Esophagus squamous epithelium (tissue), 5 donors: ENCODE results near the gene ANKRD11. TPM values are rescaled to one million over a fixed set of nuclear protein-coding genes. Genes with fewer than 3 reads are reported as not detected.

Source experiments
- DNase-seq: peaks from one replicate; lab custom pipeline; 2025; lab: John Stamatoyannopoulos, UW
- H3K27ac ChIP-seq, 4 donors: fragments of 200-600 bp; sonication (generic); one replicate each; pipeline ENCODE4 v1.5.1; 2016 to 2019; ENCODE audit warnings: mild to moderate bottlenecking in 1 of 4
- H3K27me3 ChIP-seq, 4 donors: fragments of 200-600 bp; sonication (generic); 1 replicate in 3 of 4; 2 replicates in 1 of 4; pipeline versions ENCODE4 v1.5.1 to v1.6.0; 2017 to 2021; ENCODE audit warnings: antibody characterized with exemption in 1 of 4
- H3K36me3 ChIP-seq, 3 donors: fragments of 200-600 bp; sonication (generic); one replicate each; pipeline ENCODE4 v1.5.1; 2016 to 2019
- H3K4me1 ChIP-seq, 3 donors: fragments of 200-600 bp; sonication (generic); one replicate each; pipeline ENCODE4 v1.5.1; 2017 to 2019
- H3K4me3 ChIP-seq, 4 donors: fragments of 200-600 bp; sonication (generic); 1 replicate in 3 of 4; 2 replicates in 1 of 4; pipeline ENCODE4 v1.5.1; 2016 to 2019; ENCODE audit warnings: mild to moderate bottlenecking in 2 of 4, moderate library complexity in 1 of 4
- H3K9me3 ChIP-seq, 3 donors: fragments of 200-600 bp; sonication (generic); one replicate each; pipeline ENCODE4 v1.5.1; 2016 to 2019
- POLR2A ChIP-seq, 4 donors: fragments of 450-650 bp; IDR thresholded peaks; one replicate each; pipeline ENCODE4 v1.6.1; 2017; ENCODE audit warnings: antibody characterized with exemption in 4 of 4, mild to moderate bottlenecking in 4 of 4, moderate library complexity in 3 of 4
- WGBS, 2 donors: methylation state at CpG; one replicate each; pipeline ENCODE4 v1.1.5; 2018; 5-methylcytosine and 5-hydroxymethylcytosine counted together
- intact Hi-C: fragments of 100-400 bp; cut with DNase I; formaldehyde crosslinking; loops from one replicate; pipeline ENCODE4 v1.15.0; 2022
- total RNA-seq, 4 donors: library from RNA; depleted of rRNA; stranded (reverse); fragments of >200 nt; gene quantifications; one replicate each; pipeline ENCODE4 v1.1.0, GENCODE V29; 2016
- TF ChIP-seq, protein P1 (sequence below), 6 experiments: fragments of 450-650 bp in 4 of 6; fragments of 200-600 bp in 2 of 6; sonication (generic) in 2 of 6; IDR thresholded peaks; one replicate each; pipeline ENCODE4 v1.5.1; 2016 to 2019; ENCODE audit warnings: antibody characterized with exemption in 6 of 6, mild to moderate bottlenecking in 4 of 6, moderate library complexity in 4 of 6
- donor health status: DM: yes; HTN: yes; CAD: no.

ANKRD11 gene
- total RNA-seq, 4 donors from 2014 or later: 51.0 to 72.7 (median 66.9) TPM

DNA sequence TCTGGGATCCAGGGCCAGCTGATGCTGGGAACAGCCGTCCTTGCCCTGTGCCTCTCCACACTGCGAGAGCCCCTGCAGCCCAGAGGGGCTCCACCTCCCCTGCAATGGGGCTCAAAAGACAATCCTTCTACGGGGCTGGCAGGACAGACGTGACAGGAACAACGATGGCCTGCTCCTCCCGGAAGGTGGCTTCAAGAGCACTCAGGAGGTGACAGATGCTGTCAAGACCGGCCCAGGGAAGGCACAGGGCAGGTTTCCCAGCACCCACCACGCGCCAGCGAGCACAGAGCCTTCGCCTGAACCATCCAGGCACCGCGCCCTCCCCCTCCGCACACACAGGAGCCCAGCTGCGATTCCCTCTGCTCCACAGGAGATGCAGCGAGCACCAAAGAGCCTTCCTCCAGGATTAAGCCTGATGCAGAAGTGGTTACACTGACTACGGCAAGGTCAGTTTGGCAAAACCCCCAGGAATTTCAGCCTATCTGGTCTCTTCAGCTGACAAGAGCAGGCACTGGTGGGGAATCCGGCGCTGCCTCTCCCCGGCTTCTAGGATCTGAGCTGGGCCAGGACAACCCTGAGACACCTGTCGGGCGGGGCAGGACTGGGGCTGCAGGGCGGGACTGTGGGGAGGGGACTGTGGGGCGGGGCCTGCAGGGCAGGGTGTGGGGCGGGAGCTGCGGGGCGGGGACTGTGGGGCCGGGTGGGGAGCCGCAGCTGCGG is 169.4 kb downstream of the ANKRD11 start:
- TF ChIP-seq, protein P1, sequence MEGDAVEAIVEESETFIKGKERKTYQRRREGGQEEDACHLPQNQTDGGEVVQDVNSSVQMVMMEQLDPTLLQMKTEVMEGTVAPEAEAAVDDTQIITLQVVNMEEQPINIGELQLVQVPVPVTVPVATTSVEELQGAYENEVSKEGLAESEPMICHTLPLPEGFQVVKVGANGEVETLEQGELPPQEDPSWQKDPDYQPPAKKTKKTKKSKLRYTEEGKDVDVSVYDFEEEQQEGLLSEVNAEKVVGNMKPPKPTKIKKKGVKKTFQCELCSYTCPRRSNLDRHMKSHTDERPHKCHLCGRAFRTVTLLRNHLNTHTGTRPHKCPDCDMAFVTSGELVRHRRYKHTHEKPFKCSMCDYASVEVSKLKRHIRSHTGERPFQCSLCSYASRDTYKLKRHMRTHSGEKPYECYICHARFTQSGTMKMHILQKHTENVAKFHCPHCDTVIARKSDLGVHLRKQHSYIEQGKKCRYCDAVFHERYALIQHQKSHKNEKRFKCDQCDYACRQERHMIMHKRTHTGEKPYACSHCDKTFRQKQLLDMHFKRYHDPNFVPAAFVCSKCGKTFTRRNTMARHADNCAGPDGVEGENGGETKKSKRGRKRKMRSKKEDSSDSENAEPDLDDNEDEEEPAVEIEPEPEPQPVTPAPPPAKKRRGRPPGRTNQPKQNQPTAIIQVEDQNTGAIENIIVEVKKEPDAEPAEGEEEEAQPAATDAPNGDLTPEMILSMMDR (IDR thresholded peaks at IDR 0.05): no peak
- no peak for TF ChIP-seq POLR2A (IDR thresholded peaks at IDR 0.05)
- Histone ChIP-seq H3K4me3 (peak overlapping the region in 3 of 4 donors; percentile 5 to 54 (median 25)), H3K9me3 (no peaks in the 10 kb centered on the region), H3K4me1 (peaks cover 75 to 100% (median 99%) of the 10 kb centered on the region in 3 donors), H3K27me3 (no peaks in the 10 kb centered on the region), H3K27ac (peak overlapping the region; percentile 75 to 83 (median 78)), H3K36me3 (peaks cover 0 to 5% (median 0%) of the 10 kb centered on the region in 3 donors)
- no peak for DNase-seq
- intact Hi-C loops: no loop called here
- WGBS, 2 donors: 37 to 63% methylated on average over 3 to 8 of the region's 30 CpGs

DNA sequence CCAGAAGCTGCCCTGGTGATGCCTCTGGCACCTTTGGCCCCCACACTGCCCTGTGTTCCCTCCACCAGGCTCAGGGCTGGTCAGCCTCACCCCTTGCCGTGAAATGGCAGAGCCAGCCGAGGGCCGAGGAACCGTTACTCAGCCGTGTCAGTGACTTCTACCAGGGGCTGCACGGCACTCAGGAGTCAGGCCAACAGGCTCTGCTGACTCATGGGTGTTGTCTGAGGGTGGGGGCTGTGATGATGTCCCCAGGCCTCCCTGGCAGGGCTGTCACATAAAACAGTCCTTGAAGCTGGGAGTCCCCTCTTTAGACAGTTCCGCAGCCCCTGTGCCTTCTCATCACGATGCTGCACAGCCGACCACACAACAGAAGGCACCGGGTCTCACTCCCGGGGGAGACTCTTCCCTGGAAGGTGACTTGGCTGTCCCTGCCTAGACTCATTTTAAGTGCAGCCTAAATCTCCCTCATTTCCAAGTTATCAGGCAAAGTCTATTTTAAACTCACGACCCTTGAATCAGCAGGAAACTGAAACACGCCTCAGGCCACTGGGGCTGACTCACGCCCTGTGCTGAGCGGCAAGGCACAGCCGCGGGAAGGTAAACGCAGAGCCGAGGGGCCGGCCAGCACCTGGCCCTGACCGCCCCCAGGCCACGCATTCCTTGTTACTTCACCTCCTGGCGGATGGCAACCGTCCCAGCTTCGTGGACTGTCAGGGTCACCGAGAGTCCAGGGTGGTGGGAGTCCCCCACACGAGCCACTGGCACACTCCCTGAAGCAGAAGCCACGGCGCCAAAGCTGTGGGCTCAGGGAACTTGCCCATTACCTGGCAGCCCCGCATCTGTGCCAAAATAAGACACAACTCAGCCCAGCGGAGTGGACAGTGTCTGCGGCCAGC is 170.2 kb downstream of the ANKRD11 start:
- no peaks in the 10 kb centered on the region for H3K9me3 ChIP-seq
- H3K27me3 ChIP-seq: no peaks in the 10 kb centered on the region
- peak overlapping the region in 3 of 4 donors; percentile 5 to 54 (median 25) for H3K4me3 ChIP-seq
- no peak for TF ChIP-seq POLR2A (IDR thresholded peaks at IDR 0.05)
- TF ChIP-seq, protein P1 (IDR thresholded peaks at IDR 0.05): no peak
- H3K36me3 ChIP-seq: peaks cover 0 to 13% (median 0%) of the 10 kb centered on the region in 3 donors
- no peak for DNase-seq
- H3K27ac ChIP-seq: peak overlapping the region; percentile 75 to 83 (median 78)
- intact Hi-C loops: no loop called here
- peaks cover 77 to 100% (median 99%) of the 10 kb centered on the region in 3 donors for H3K4me1 ChIP-seq
- WGBS, 2 donors: 0 to 17% methylated on average over 4 to 6 of the region's 32 CpGs

DNA sequence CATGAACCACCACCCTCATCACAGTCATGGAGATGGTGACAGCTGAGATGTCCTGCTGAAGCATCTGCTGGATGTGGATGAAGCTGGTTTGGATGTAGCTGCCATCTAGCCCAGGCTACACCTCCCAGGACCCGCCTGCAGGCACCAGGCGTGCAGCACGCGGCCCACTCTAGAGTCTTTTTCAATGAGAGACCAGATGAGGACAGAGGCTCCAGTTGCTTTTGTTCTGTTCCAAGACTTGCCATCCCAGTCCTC is 170.8 kb downstream of the ANKRD11 start:
- peak overlapping the region; percentile 75 to 83 (median 78) for H3K27ac ChIP-seq
- 70% methylated on average over 2 of the region's 4 CpGs; no CpG with 5 or more reads in 1 of the 2 donors for WGBS, 2 donors
- H3K4me1 ChIP-seq: peaks cover 81 to 100% (median 99%) of the 10 kb centered on the region in 3 donors
- TF ChIP-seq, protein P1 (IDR thresholded peaks at IDR 0.05): no peak
- TF ChIP-seq POLR2A (IDR thresholded peaks at IDR 0.05): no peak
- no peaks in the 10 kb centered on the region for H3K9me3 ChIP-seq
- peaks cover 0 to 18% (median 0%) of the 10 kb centered on the region in 3 donors for H3K36me3 ChIP-seq
- intact Hi-C loops: no loop called here
- H3K4me3 ChIP-seq: peak overlapping the region in 2 of 4 donors; percentile 25 to 54
- DNase-seq: no peak
- no peaks in the 10 kb centered on the region for H3K27me3 ChIP-seq

DNA sequence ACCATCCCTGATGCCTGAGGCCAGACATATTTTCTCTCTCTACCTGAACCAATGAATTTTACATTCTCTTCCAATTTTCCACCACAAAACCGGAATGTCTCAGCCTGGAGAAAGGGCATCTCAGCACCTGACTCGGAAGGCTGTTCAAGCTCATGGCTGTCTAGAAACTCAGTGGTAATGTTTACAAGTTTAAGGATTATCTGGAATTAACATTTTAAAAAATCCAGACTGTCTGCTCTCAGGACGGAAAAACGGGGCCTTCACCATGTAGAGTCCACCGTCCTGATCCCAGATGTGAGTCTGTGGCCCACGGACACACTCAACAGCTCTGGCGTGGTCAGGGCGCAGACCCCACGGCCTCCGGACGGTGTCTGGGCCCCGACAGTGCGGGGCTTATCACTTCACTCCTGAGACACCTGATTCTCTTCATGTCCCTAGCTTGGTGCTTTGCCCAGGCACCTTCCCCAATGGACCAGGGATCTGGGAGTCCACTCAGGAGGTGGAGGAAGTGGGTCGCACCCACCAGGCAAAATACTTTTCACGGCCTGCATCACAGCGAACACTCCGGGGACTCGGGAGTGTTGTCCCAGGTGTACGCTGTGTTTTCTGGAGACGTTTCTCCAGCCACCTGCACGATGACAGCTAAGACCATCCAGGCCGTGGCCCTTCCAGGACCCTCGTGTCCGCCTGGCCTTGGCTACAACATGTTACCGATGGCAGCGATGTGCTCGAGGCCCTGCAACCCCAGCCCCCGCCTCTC is 171.3 kb downstream of the ANKRD11 start:
- no peak for TF ChIP-seq POLR2A (IDR thresholded peaks at IDR 0.05)
- TF ChIP-seq, protein P1 (IDR thresholded peaks at IDR 0.05): no peak
- Histone ChIP-seq H3K27me3 (no peaks in the 10 kb centered on the region), H3K9me3 (no peaks in the 10 kb centered on the region), H3K36me3 (peaks cover 0 to 18% (median 0%) of the 10 kb centered on the region in 3 donors), H3K4me1 (peaks cover 83 to 100% (median 97%) of the 10 kb centered on the region in 3 donors), H3K4me3 (peak overlapping the region in 1 of 4 donors; percentile 25), H3K27ac (peak overlapping the region; percentile 75 to 83 (median 78))
- no peak for DNase-seq
- 83 to 90% methylated on average over 16 to 18 of the region's 28 CpGs for WGBS, 2 donors
- intact Hi-C loops: no loop called here
